ENCODE data around the gene TSPAN19.
"Not testable (repeated sequence)": the region's sequence is repeated elsewhere in the genome, so short reads cannot be mapped to it uniquely, and the experiment has no call there.

Gene TSPAN19

DNA sequence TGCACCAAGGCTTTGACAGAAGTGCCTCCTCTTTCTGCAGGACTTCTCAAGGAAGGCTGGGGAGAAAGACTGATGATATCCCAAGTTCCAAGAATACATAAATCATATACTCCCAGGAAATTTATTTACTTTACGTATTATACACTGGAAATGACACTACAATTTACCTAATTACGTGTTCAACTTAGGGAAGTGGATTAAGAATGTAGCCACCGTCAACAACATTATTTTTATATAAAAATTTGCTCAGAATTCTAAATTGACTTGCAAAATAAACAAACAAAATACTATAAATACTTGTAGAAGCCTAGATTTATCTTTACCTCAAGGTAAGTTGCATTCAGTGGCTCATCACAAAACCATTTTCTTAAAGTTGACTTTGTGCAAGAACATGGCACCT lies 18.9 kb downstream of the TSPAN19 start:
- Mint-ChIP-seq H3K36me3 (ENCODE audit: low read depth) (no peaks in the 10 kb centered on the region), H3K27ac (no peak overlapping the region), H3K9me3 (no peaks in the 10 kb centered on the region), H3K4me3 (no peak overlapping the region), H3K27me3 (peaks cover 3% of the 10 kb centered on the region), H3K4me1 (ENCODE audit: low read depth) (no peaks in the 10 kb centered on the region)

GRCh38 chr12:85016413-85016812 lies 19.7 kb downstream of the TSPAN19 start:
- H3K27ac Mint-ChIP-seq, result no peak overlapping the region
- H3K27me3 Mint-ChIP-seq, result peaks cover 3% of the 10 kb centered on the region
- no peaks in the 10 kb centered on the region for H3K36me3 Mint-ChIP-seq (ENCODE audit: low read depth)
- no peaks in the 10 kb centered on the region for H3K4me1 Mint-ChIP-seq (ENCODE audit: low read depth)
- no peak overlapping the region for H3K4me3 Mint-ChIP-seq
- no peaks in the 10 kb centered on the region for H3K9me3 Mint-ChIP-seq

DNA sequence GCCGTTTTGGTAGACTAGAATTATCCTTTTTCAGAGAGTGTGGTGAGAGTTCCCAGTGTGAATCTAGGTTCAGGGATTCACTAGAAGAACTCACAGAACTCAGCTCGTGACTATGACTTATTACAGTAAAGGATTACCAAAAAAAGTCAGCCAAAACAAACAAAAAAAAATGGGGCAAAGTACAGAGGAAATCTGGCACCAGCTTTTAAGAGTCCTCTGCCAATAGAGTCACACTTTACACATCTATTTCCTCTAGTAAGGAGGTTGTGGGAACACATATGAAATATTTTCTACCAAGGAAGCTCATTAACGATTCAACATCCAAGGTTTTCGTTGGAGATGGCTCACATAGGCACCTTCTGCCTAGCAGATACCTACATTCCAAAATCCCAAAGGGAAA lies 28.2 kb downstream of the TSPAN19 start:
- Mint-ChIP-seq H3K4me1 (ENCODE audit: low read depth) (no peaks in the 10 kb centered on the region), H3K9me3 (no peaks in the 10 kb centered on the region), H3K4me3 (no peak overlapping the region)

DNA sequence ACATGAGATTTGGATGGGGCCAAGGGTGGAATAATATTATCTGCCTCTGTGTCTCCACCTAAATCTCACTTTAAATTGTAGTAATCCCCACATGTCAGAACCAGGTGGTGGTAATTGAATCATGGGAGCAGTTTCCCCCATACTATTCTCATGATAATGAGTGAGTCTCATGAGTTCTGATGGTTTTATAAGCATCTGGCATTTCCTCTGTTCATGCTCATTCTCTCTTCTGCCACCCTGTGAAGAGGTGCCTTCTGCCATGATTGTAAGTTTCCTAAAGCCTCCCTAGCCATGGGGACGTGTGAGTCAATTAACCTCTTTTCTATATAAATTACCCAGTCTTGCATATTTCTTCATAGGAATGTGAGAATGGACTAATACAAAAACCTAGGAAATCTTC lies 29.9 kb downstream of the TSPAN19 start:
- Mint-ChIP-seq H3K36me3 (ENCODE audit: low read depth) (no peaks in the 10 kb centered on the region), H3K9me3 (no peaks in the 10 kb centered on the region), H3K27me3 (no peaks in the 10 kb centered on the region), H3K4me3 (no peak overlapping the region), H3K27ac (no peak overlapping the region), H3K4me1 (ENCODE audit: low read depth) (no peaks in the 10 kb centered on the region)

More for the DNA sequence above, 28.2 kb downstream of the TSPAN19 start:
- no peaks in the 10 kb centered on the region for H3K27me3 Mint-ChIP-seq
- H3K27ac Mint-ChIP-seq, result no peak overlapping the region
- H3K36me3 Mint-ChIP-seq (ENCODE audit: low read depth), result no peaks in the 10 kb centered on the region

DNA sequence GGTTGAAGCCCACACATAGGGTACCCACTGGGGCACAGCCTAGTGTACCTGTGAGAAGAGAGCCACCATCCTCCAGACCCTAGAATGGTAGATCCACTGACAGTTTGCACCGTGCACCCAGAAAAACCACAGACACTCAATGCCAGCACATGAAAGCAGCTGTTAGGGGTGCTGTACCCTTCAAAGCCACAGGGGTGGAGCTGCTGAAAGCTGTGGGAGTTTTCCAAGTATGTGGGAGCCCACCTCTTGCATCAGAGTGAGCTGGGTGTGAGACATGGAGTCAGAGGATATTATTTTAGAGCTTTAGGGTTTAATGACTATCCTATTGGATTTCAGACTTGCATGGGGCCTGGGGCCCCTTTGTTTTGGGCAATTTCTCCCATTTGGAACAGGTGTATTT lies 30.5 kb downstream of the TSPAN19 start:
- H3K36me3 Mint-ChIP-seq (ENCODE audit: low read depth), result no peaks in the 10 kb centered on the region
- H3K27me3 Mint-ChIP-seq, result no peaks in the 10 kb centered on the region
- no peak overlapping the region for H3K27ac Mint-ChIP-seq
- H3K9me3 Mint-ChIP-seq, result no peaks in the 10 kb centered on the region
- H3K4me3 Mint-ChIP-seq, result no peak overlapping the region
- H3K4me1 Mint-ChIP-seq (ENCODE audit: low read depth), result no peaks in the 10 kb centered on the region

DNA sequence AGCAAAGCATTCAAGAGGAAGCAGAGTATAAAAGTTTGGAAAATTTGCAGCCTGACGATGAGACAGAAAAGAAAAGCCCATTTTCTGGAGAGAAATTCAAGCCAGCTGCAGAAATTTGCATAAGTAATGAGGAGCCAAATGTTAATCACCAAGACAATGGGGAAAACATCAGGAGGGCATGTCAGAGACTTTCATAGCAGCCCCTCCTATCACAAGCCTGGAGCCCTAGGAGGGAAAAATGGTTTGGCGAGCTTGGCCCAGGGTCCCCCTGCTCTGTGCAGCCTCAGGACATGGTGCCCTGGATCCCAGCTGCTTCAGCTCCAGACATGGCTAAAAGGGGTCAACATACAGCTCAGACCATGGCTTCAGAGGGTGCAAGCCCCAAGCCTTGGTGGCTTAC lies 31.0 kb downstream of the TSPAN19 start:
- not testable (repeated sequence) for H3K4me1 Mint-ChIP-seq (ENCODE audit: low read depth); H3K27ac Mint-ChIP-seq; H3K9me3 Mint-ChIP-seq; H3K4me3 Mint-ChIP-seq; H3K36me3 Mint-ChIP-seq (ENCODE audit: low read depth); H3K27me3 Mint-ChIP-seq

GRCh38 chr12:85004204-85004603 lies 31.9 kb downstream of the TSPAN19 start:
- Mint-ChIP-seq H3K36me3 (ENCODE audit: low read depth) (no peaks in the 10 kb centered on the region), H3K4me1 (ENCODE audit: low read depth) (no peaks in the 10 kb centered on the region), H3K27ac (no peak overlapping the region), H3K27me3 (no peaks in the 10 kb centered on the region), H3K9me3 (no peaks in the 10 kb centered on the region), H3K4me3 (no peak overlapping the region)

DNA sequence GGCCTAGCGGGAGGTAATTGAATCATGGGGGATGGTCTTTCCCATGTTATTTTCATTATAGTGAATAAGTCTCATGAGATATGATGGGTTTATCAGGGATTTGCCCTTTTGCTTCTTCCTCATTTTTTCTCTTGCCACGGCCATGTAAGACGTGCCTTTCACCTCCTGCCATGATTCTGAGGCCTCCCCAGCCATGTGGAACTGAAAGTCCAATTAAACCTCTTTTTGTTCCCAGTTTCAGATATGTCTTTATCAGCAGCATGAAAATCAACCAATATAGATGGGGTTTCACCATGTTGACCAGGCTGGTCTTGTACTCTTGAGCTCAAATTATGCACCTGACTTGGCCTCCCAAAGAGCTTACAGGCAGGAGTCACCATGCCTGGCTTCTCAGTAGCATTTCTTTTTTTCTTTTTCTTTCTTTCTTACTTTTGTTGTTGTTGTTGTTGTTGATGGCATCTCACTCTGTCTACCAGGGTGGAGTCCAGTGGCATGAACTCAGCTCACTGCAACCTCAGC lies 33.2 kb downstream of the TSPAN19 start:
- no peaks in the 10 kb centered on the region for H3K27me3 Mint-ChIP-seq
- H3K4me3 Mint-ChIP-seq, result no peak overlapping the region
- no peaks in the 10 kb centered on the region for H3K4me1 Mint-ChIP-seq (ENCODE audit: low read depth)

DNA sequence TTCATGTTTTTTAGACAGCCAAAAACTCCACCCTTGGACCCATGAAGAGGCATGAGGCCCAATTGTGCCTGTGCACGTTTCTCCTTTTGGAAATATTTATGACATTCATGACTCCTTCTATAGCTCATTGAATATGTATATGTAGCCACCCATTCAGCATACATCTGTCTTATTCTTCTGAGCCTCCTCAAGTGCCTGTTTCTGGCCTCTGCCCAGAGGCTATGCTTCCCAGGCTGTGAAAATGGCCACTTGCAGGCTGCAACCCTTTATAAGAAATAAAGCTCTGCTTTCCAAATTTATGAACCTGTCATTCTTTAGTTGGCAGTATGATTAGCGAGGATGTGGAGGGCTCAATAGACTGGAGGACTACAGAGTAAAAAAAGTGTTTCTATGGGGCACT lies 35.3 kb downstream of the TSPAN19 start:
- no peaks in the 10 kb centered on the region for H3K9me3 Mint-ChIP-seq
- H3K27me3 Mint-ChIP-seq, result no peaks in the 10 kb centered on the region
- no peaks in the 10 kb centered on the region for H3K36me3 Mint-ChIP-seq (ENCODE audit: low read depth)
- H3K4me1 Mint-ChIP-seq (ENCODE audit: low read depth), result no peaks in the 10 kb centered on the region
- H3K27ac Mint-ChIP-seq, result no peak overlapping the region
- no peak overlapping the region for H3K4me3 Mint-ChIP-seq

More for the DNA sequence above, 33.2 kb downstream of the TSPAN19 start:
- Mint-ChIP-seq H3K9me3 (no peaks in the 10 kb centered on the region), H3K27ac (no peak overlapping the region), H3K36me3 (ENCODE audit: low read depth) (no peaks in the 10 kb centered on the region)

GRCh38 chr12:84998341-84998740 lies 37.7 kb downstream of the TSPAN19 start:
- no peaks in the 10 kb centered on the region for H3K36me3 Mint-ChIP-seq (ENCODE audit: low read depth)

DNA sequence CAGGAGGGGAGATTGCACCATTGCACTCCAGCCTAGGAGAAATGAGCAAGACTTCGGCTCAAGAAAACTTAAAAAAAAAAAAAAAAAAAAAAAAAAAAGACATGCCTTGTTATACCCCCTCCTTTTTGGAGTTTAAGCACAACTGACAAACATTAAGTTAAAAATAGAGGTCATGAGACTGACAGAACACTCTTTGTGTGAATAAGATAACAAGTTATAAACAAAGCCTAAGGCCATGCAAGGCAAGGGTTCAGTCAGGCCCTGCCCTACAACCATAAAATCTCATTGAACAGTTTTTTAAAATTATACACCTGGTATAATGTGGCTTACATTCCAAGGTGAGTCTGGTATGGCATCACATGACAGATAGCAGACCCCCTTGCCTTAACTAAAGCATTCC lies 39.3 kb downstream of the TSPAN19 start:
- Mint-ChIP-seq H3K27me3 (no peaks in the 10 kb centered on the region), H3K36me3 (ENCODE audit: low read depth) (no peaks in the 10 kb centered on the region), H3K27ac (no peak overlapping the region), H3K4me3 (no peak overlapping the region), H3K9me3 (no peaks in the 10 kb centered on the region), H3K4me1 (ENCODE audit: low read depth) (no peaks in the 10 kb centered on the region)

More at GRCh38 chr12:84998341-84998740, 37.7 kb downstream of the TSPAN19 start:
- Mint-ChIP-seq H3K4me3 (no peak overlapping the region), H3K9me3 (no peaks in the 10 kb centered on the region), H3K27me3 (no peaks in the 10 kb centered on the region), H3K4me1 (ENCODE audit: low read depth) (no peaks in the 10 kb centered on the region), H3K27ac (no peak overlapping the region)

DNA sequence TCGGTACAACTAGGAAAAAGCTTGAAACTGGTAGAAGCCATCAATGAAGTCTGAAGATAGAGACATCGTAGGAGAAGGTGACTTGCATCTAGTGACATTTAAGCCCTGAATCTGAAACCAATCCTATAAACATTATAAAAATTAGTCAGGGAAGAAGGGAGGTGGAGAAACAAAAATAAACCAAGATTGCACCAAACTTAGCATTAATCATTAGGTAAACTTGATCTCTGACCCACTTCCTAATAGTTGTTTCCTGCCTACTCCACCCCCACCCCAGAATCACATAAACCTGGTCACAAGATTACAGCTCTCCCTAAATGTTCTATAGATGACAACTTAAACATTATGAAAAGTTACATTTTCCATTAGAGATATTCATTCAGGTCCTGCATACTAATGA lies 40.4 kb downstream of the TSPAN19 start:
- Mint-ChIP-seq H3K27ac (no peak overlapping the region), H3K9me3 (no peaks in the 10 kb centered on the region)

GRCh38 chr12:84994426-84994825 lies 41.7 kb downstream of the TSPAN19 start:
- Mint-ChIP-seq H3K4me3 (no peak overlapping the region), H3K27ac (no peak overlapping the region), H3K27me3 (no peaks in the 10 kb centered on the region), H3K36me3 (ENCODE audit: low read depth) (no peaks in the 10 kb centered on the region), H3K9me3 (no peaks in the 10 kb centered on the region), H3K4me1 (ENCODE audit: low read depth) (no peaks in the 10 kb centered on the region)

More for the DNA sequence above, 40.4 kb downstream of the TSPAN19 start:
- Mint-ChIP-seq H3K36me3 (ENCODE audit: low read depth) (no peaks in the 10 kb centered on the region), H3K4me3 (no peak overlapping the region), H3K27me3 (no peaks in the 10 kb centered on the region), H3K4me1 (ENCODE audit: low read depth) (no peaks in the 10 kb centered on the region)

DNA sequence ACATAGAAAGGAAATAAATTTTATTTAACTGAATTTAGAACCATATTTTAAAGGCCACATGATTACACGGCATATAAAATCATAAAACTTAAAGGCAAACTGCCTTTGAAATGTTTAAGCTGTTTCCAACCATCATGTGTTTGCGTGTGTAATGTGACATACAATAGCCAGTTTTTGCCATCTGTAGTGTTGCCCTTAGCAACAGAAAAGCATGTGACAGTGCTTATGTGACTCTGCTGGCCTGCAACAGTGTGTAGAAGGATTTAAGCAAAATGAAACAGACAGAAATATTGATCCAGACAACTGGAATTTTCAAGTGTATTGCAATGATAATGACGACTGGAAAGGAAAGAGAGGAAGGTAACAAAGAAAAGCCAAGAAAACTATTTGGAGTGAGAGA lies 49.5 kb downstream of the TSPAN19 start:
- no peaks in the 10 kb centered on the region for H3K27me3 Mint-ChIP-seq

GRCh38 chr12:84986117-84986516 lies 50.0 kb downstream of the TSPAN19 start:
- no peak overlapping the region for H3K4me3 Mint-ChIP-seq
- no peaks in the 10 kb centered on the region for H3K36me3 Mint-ChIP-seq (ENCODE audit: low read depth)
- H3K9me3 Mint-ChIP-seq, result no peaks in the 10 kb centered on the region
- no peak overlapping the region for H3K27ac Mint-ChIP-seq
- no peaks in the 10 kb centered on the region for H3K27me3 Mint-ChIP-seq
- H3K4me1 Mint-ChIP-seq (ENCODE audit: low read depth), result no peaks in the 10 kb centered on the region

More for the DNA sequence above, 49.5 kb downstream of the TSPAN19 start:
- Mint-ChIP-seq H3K36me3 (ENCODE audit: low read depth) (no peaks in the 10 kb centered on the region), H3K4me1 (ENCODE audit: low read depth) (no peaks in the 10 kb centered on the region), H3K4me3 (no peak overlapping the region), H3K9me3 (no peaks in the 10 kb centered on the region), H3K27ac (no peak overlapping the region)

GRCh38 chr12:84983289-84983688 lies 52.8 kb downstream of the TSPAN19 start:
- Mint-ChIP-seq H3K27me3 (no peaks in the 10 kb centered on the region), H3K27ac (no peak overlapping the region), H3K4me1 (ENCODE audit: low read depth) (no peaks in the 10 kb centered on the region), H3K4me3 (no peak overlapping the region), H3K36me3 (ENCODE audit: low read depth) (no peaks in the 10 kb centered on the region), H3K9me3 (no peaks in the 10 kb centered on the region)

Data from stimulated activated naive CD8-positive, alpha-beta T cell treated with anti-CD3 and anti-CD28 coated beads, Interleukin-15, Interleukin-2, amounts not matched to agents 100 ng/mL and 50 ng/mL, for 24 hours (primary cell).